Mucosa of gallbladder (tissue), 1 donor: ENCODE results near the gene IRX2. TPM values are rescaled to one million over a fixed set of nuclear protein-coding genes. Genes with fewer than 3 reads are reported as not detected.

Source experiments
- DNase-seq: peaks from one replicate; pipeline ENCODE4 v3.0.0-alpha.2; 2020; ENCODE audit warnings: low spot score
- total RNA-seq: library from RNA; stranded (reverse); gene quantifications from one replicate; pipeline ENCODE4 v1.2.1, GENCODE V29; 2021
- donor health status: DM: no; HTN: no; CAD: no.

Gene IRX2
- total RNA-seq, 1 donor from 2014 or later: 0.26 TPM

GRCh38 chr5:2756211-2757152 is 5.0 kb upstream of the IRX2 start:
- no peak for DNase-seq

- no peak for DNase-seq
Observed at GRCh38 chr5:2755681-2756171, 4.2 kb upstream of the IRX2 start.

GRCh38 chr5:2755076-2755680 is 3.7 kb upstream of the IRX2 start:
- DNase-seq: no peak

DNA sequence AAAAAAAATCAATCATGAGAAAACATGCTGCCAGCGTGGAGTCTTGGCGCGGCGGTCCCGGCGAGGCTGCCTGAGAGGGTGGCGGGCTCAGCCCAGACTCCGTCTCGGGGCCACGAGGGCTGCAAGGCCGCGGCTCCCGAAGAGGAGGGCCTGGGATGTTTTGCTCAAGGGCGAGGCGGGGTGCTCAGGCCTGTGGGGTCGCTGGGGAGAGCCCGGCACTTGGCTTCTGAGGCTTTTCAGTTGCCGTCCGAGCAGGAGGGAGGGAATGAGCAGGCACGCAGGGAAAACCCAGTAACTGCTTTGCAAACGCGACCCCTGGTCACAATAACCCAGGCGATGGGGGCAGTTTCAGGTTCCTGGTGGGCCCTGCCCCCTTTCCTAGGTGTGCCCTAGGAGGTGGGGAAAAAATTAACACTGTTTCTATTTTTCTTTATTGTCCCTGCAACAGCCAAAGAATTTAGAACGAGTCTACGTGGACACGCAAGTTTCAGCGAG is 3.2 kb upstream of the IRX2 start:
- DNase-seq: no peak

- no peak for DNase-seq
Observed at GRCh38 chr5:2753452-2754420, 2.3 kb upstream of the IRX2 start.

GRCh38 chr5:2752821-2753439 is 1.5 kb upstream of the IRX2 start:
- DNase-seq: no peak

DNA sequence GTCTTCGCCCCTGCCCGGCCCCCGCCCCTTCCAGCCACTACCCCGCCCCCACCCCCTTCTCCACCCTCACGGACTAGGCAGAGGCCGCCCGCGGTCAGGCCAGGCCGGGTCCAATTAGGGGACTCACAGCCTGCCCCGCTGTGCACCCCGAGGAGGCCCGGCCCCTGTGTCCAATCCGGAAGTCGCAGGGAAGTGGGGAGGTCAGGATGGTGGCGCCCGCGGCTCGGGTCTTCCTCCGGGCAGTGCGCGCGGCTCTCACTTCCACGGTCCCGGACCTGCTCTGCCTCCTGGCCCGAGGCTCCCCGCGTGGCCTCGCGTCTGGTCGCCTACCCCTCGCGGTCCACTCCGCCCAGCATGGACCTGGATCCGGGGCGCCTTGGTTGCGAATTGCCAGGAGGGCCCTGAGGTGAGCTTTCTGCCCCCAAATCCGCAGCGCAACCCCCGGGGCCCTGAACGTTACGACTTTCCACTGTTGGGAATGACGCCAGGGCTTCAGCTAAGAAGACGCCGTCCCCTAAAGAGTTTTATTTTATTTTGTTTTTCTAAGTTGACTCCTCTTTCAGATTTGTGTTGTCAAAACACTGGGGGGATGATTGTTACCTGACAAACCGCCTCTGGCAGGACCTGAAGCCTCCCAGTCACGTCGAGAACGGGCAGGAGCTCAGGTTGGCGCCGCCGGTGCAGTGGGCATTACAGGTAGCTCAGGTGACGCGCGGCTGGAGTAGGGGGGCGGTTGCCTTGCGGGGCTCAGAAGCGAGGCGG is 763 bp upstream of the IRX2 start:
- no peak for DNase-seq

DNA sequence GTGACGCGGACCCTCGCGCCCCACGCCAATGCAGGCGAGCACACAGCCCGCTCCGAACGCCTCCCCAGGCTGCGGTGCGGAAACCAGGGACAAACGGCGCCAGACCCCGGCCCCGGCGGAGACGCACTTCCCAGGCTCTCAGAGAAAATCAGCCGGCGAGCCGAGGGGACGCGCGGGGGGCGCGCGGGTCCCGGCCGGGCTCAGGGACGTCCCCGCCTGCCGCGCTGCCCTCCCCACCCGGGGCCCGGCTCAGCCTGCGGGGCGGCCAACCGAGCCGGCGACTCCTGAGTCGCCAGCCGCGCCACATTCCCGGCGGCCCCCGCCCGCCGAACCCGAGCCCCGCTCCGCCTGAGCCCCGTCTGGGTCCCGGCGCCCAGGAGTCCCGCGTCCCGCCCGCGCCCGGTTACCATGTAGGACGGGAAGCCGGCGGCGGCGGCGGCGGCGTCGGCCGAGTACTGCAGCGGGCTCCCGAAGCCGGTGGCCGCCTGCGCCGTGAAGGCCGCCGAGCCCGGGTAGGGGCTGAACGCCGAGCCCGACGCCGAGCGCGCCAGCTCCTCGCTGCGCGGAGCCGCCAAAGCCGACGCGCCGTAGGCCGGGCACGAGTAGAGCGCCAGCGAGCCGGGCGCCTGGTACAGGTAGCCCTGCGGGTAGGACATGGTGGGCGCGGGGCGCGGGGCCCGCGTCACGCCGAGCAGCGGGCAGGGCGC is 566 bp downstream of the IRX2 start:
- DNase-seq: peak; percentile 4

DNA sequence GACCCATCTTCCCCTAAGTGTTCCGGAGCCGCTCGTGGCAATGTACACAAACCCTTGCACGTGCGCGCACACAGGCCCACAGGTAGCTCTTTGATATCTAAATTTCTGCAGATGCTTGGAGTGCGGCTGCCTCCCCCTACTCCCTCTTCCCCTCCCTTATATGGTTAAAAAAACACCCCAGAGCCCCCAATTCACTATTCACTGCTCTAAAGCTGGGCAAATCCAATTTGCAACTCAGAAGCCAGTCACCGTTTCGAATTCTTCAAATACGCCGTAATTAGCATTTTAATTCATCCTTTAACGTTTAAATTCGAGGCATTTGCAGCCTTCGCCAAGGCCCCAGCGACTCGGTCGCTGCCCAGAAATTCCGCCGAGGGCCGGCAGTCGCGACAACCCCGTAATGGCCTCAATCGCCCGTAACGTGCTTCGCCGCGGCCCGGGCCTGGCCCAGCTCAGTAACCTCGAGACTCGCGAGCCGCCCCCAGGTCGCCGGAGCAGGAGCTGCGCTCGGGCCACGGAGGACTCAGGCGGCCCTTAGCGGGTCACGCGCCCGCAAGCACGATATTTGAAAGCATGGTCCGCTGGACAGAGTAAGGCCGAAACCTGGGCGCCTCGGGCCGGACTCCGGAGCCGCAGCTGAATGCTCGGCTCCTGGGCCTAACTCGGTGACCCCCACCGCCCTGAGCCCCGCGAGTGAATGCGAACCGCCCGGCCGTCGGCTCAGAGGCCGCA is 1.3 kb downstream of the IRX2 start:
- peak; percentile 9 for DNase-seq

GRCh38 chr5:2749514-2750025 is 1.9 kb downstream of the IRX2 start:
- DNase-seq: peak; percentile 9

- peak; percentile 4 for DNase-seq
Observed at GRCh38 chr5:2748861-2749513, 2.5 kb downstream of the IRX2 start.

GRCh38 chr5:2748179-2748860 is 3.2 kb downstream of the IRX2 start:
- peak; percentile 9 for DNase-seq

DNA sequence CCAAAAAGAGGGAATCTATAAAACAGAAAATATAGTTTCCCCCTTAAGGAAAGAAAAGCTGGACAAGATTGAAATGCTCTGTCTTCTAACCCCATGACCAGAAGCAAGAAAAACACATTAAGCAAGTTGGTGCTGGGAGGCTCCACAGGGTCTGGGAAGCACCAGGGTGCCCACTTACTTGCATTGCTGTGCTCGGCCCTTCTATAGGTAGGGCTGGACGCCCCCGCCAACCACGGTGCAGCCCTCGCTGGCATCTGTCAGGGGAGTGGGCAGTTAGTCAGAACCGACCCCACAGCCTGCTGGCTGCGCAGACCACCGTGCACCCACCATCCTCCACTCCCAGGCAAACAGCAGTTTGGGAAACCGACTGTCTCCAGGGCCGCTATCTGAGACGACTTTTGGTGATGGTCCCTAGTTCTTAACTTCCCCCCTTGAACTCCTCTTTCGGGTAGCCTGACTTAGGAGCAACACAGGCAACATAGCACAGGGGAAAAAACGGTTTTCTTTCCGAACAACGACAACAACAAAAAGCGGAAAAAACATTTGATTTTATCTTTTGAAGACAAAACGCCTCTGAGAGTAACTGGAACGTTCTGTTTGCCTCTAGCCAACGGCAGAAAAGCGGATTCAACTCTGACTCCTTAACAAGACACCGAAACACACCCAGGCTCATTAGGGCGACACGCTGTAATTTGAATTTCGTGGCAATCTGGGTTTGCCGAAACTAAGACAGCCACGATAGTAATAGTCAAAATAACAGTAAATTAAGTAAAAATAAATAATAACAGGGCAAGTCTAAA is 3.9 kb downstream of the IRX2 start:
- no peak for DNase-seq

- no peak for DNase-seq
Observed at GRCh38 chr5:2746561-2747032, 4.9 kb downstream of the IRX2 start.

GRCh38 chr5:2744485-2744884 is 7.0 kb downstream of the IRX2 start:
- no peak for DNase-seq

DNA sequence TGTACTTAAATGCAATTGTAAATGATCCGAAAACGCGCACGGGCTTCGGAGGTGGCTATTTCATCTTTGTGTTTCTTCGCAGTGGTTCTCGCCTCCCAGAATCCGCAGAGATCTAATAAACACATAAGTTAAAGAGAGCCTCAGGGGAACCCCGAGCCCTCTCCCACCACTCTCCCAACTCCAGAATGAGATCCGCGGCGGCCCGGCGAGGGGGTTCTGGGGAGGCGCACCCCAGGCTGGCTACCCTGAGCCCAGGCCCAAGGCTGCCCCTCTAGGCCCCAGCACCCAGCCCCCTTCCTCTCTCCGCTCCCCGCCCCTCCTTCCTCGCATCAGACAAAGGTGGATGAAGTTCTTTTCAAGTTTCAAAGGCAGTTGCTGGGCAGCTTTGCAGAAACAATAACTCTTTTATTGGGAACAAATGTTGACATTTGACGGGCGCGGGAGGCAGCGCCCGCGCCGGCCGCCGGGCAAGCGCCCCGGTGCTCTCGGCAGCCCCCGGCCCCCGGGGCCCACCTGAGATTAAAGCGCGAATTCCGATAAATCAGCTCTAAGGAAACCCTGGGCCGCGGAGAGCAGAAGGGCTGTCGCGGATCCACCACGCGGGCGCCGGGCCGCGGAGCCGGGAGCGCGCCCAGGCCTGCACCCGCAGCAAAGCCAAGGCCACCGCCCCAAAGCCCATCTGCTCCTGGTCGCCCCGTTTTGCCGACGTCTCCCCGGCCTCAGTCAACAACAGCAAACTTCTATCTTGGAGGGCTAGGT is 8.4 kb downstream of the IRX2 start:
- no peak for DNase-seq
